Gastroesophageal sphincter (tissue), 4 donors: ENCODE measurements around the gene EFNA4. TPM values are rescaled to one million over a fixed set of nuclear protein-coding genes. Genes with fewer than 3 reads are reported as not detected.

ENCODE experiments used
- ATAC-seq: fragments of 150-250 bp; one replicate; pipeline ENCODE4 v1.9.1; 2016; ENCODE audit warnings: mild to moderate bottlenecking, moderate library complexity
- H3K27ac ChIP-seq, 4 donors: fragments of 200-600 bp; sonication (generic) in 3 of 4; 1 replicate in 3 of 4; 2 replicates in 1 of 4; pipeline ENCODE4 v1.5.1; 2016 to 2019
- H3K27me3 ChIP-seq: fragments of 200-600 bp; sonication (generic); one replicate; pipeline ENCODE4 v1.5.1; 2019
- H3K36me3 ChIP-seq, 2 donors: fragments of 200-600 bp; sonication (generic); one replicate each; pipeline ENCODE4 v1.5.1; 2019; ENCODE audit warnings: control low read depth in 1 of 2
- H3K4me1 ChIP-seq, 3 donors: fragments of 200-600 bp; sonication (generic); 1 replicate in 2 of 3; 2 replicates in 1 of 3; pipeline ENCODE4 v1.5.1; 2016 to 2019; ENCODE audit warnings: control low read depth in 2 of 3
- H3K4me3 ChIP-seq, 2 donors: fragments of 200-600 bp; sonication (generic); one replicate each; pipeline ENCODE4 v1.5.1; 2019; ENCODE audit warnings: mild to moderate bottlenecking in 1 of 2, moderate library complexity in 1 of 2
- H3K9me3 ChIP-seq, 3 donors: fragments of 200-600 bp; sonication (generic); one replicate each; pipeline ENCODE4 v1.5.1; 2017 to 2019; ENCODE audit warnings: control low read depth in 2 of 3
- CTCF ChIP-seq, 4 experiments: fragments of 200-600 bp in 2 of 4; fragments of 450-650 bp in 2 of 4; sonication (generic) in 1 of 4; IDR thresholded peaks; one replicate each; pipeline ENCODE4 v1.5.1; 2017 to 2019; ENCODE audit warnings: antibody characterized with exemption in 4 of 4, mild to moderate bottlenecking in 2 of 4, moderate library complexity in 2 of 4
- EP300 ChIP-seq: sonication (generic); formaldehyde crosslinking; IDR thresholded peaks from one replicate; pipeline ENCODE4 v1.6.1; 2017; ENCODE audit warnings: antibody characterized with exemption, mild to moderate bottlenecking
- POLR2A ChIP-seq, 2 donors: fragments of 450-650 bp; IDR thresholded peaks; one replicate each; pipeline ENCODE4 v1.6.1; 2017; ENCODE audit warnings: antibody characterized with exemption in 2 of 2, mild to moderate bottlenecking in 2 of 2, moderate library complexity in 1 of 2
- POLR2AphosphoS5 ChIP-seq: sonication (generic); formaldehyde crosslinking; IDR thresholded peaks from one replicate; pipeline ENCODE4 v1.6.1; 2017; ENCODE audit warnings: antibody characterized with exemption
- WGBS, 2 donors: methylation state at CpG; one replicate each; pipeline ENCODE4 v1.1.5; 2018; ENCODE audit warnings: low coverage in 1 of 2; 5-methylcytosine and 5-hydroxymethylcytosine counted together
- total RNA-seq, 4 donors: library from RNA; depleted of rRNA; stranded (reverse); fragments of >200 nt; gene quantifications; one replicate each; pipeline ENCODE4 v1.1.0, GENCODE V29; 2016

Gene EFNA4
- total RNA-seq, 4 donors from 2014 or later = 0.81 to 5.8 (median 2.3) TPM

GRCh38 chr1:155017041-155017945 lies 46.2 kb upstream of the EFNA4 start:
- Histone ChIP-seq H3K36me3 (peaks cover 0 to 28% of the 10 kb centered on the region in 2 donors), H3K9me3 (no peaks in the 10 kb centered on the region), H3K27me3 (no peaks in the 10 kb centered on the region), H3K4me1 (peaks cover 2 to 54% (median 27%) of the 10 kb centered on the region in 3 donors), H3K27ac (peak overlapping the region; percentile 67 to 95 (median 88)), H3K4me3 (peak overlapping the region; percentile 32 to 54)
- TF ChIP-seq CTCF (IDR thresholded peaks at IDR 0.05) (peak in 3 of 4 experiments; percentile 98 to 100 (median 99)), POLR2A (IDR thresholded peaks at IDR 0.05) (peak in 1 of 2 donors; percentile 28), EP300 (no peak), POLR2AphosphoS5 (peak; percentile 89)
- ATAC-seq = peak; percentile 94
- WGBS, 2 donors = 0 to 11% methylated on average over 1 to 3 of the region's 49 CpGs

- no peak for TF ChIP-seq POLR2AphosphoS5
- no peak for TF ChIP-seq EP300
- no peak for TF ChIP-seq POLR2A (IDR thresholded peaks at IDR 0.05)
- no peak for TF ChIP-seq CTCF (IDR thresholded peaks at IDR 0.05)
- Histone ChIP-seq H3K9me3 (no peaks in the 10 kb centered on the region), H3K36me3 (peaks cover 0 to 28% of the 10 kb centered on the region in 2 donors), H3K4me3 (peak overlapping the region; percentile 32 to 54), H3K4me1 (peaks cover 2 to 47% (median 21%) of the 10 kb centered on the region in 3 donors), H3K27me3 (no peaks in the 10 kb centered on the region), H3K27ac (peak overlapping the region; percentile 67 to 95 (median 88))
- ATAC-seq = no peak
- 0 to 13% methylated on average over 1 to 3 of the region's 6 CpGs for WGBS, 2 donors
Observed at GRCh38 chr1:155017946-155018316, 45.6 kb upstream of the EFNA4 start.

GRCh38 chr1:155018617-155019348 lies 44.8 kb upstream of the EFNA4 start:
- Histone ChIP-seq H3K36me3 (peaks cover 0 to 28% of the 10 kb centered on the region in 2 donors), H3K27ac (peak overlapping the region in 2 of 4 donors; percentile 85 to 90), H3K4me1 (peaks cover 2 to 39% (median 19%) of the 10 kb centered on the region in 3 donors), H3K27me3 (no peaks in the 10 kb centered on the region), H3K4me3 (no peak overlapping the region), H3K9me3 (no peaks in the 10 kb centered on the region)
- no peak for TF ChIP-seq CTCF (IDR thresholded peaks at IDR 0.05)
- no peak for TF ChIP-seq POLR2AphosphoS5
- TF ChIP-seq POLR2A (IDR thresholded peaks at IDR 0.05) = no peak
- TF ChIP-seq EP300 = no peak
- ATAC-seq = no peak
- WGBS, 2 donors = 87 to 90% methylated on average over 4 to 5 of the region's 8 CpGs

GRCh38 chr1:155019377-155020245 lies 43.9 kb upstream of the EFNA4 start:
- H3K27ac ChIP-seq = peak overlapping the region in 1 of 4 donors; percentile 90
- no peaks in the 10 kb centered on the region for H3K9me3 ChIP-seq
- ATAC-seq = no peak
- 71 to 74% methylated on average over 4 to 11 of the region's 11 CpGs for WGBS, 2 donors
- H3K4me1 ChIP-seq = peaks cover 2 to 33% (median 19%) of the 10 kb centered on the region in 3 donors
- peaks cover 0 to 21% of the 10 kb centered on the region in 2 donors for H3K36me3 ChIP-seq
- TF ChIP-seq POLR2AphosphoS5 (no peak), CTCF (IDR thresholded peaks at IDR 0.05) (no peak), POLR2A (IDR thresholded peaks at IDR 0.05) (no peak), EP300 (no peak)
- no peaks in the 10 kb centered on the region for H3K27me3 ChIP-seq
- H3K4me3 ChIP-seq = no peak overlapping the region
